MM.1S (cell line): Measurements from ENCODE around the gene CLPTM1.

ENCODE experiments used
- CTCF ChIP-seq: fragments of 300-600 bp; sonication (generic); IDR thresholded peaks from 2 replicates; pipeline ENCODE4 v1.5.1; 2016; ENCODE audit warnings: antibody characterized with exemption, low read length, mixed read lengths
- EZH2 ChIP-seq: fragments of 300-600 bp; sonication (generic); optimal IDR thresholded peaks from 2 replicates; pipeline ENCODE3; 2017; ENCODE audit warnings: low read depth, mild to moderate bottlenecking, antibody characterized with exemption, low read length, mixed read lengths
- EZH2phosphoT487 ChIP-seq: fragments of 300-600 bp; sonication (generic); IDR thresholded peaks from 2 replicates; pipeline ENCODE4 v1.6.1; 2018; ENCODE audit warnings: antibody characterized with exemption, low read length

DNA sequence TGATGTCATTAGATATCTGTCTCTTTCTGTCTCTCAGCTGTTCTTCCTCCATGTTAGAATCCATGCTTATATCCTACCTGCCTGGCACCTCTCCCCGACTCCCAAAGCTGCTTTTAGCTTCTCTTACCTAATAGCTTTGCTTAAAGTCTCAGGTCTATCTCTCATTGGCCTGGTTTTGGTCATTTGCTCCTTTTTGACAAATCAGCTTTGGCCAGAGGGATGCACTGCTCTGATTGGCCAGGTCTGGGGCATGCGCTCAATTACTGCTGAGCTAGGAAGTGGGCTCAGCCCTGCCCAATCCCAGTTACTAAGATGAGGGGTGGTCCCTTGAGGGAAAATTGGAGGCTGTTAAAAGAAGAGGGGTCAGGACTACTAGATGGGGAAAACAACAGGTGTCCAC lies 72.2 kb downstream of the CLPTM1 start:
- no peak for TF ChIP-seq CTCF
- no peak for TF ChIP-seq EZH2
- no peak for TF ChIP-seq EZH2phosphoT487
